GM12878 (cell line): ENCODE data around the gene WRAP73. TPM values are rescaled to one million over a fixed set of nuclear protein-coding genes. Genes with fewer than 3 reads are reported as not detected.

Experiments used
- ATAC-seq: fragments of 200-7000 bp; cut with Tn5 transposase; 3 replicates; pipeline ENCODE4 v1.9.1; 2020; ENCODE audit warnings: mild to moderate bottlenecking, moderate library complexity
- BruUV-seq: library from RNA; stranded (reverse); fragments of 400-500 nt; replicated peaks from 2 replicates; lab custom pipeline; 2021; lab: Mats Ljungman, UMichigan
- CTCF ChIA-PET: fragments of 300-600 bp; sonication (Branson Sonifier 250); formaldehyde crosslinking; extraction: SDS; loops from one replicate; lab custom pipeline; 2021; ENCODE audit warnings: inconsistent platforms; lab: Yijun Ruan, JAX
- POLR2A ChIA-PET: fragments of 350-600 bp; formaldehyde crosslinking; extraction: SDS; loops from one replicate; lab custom pipeline; 2021; ENCODE audit warnings: inconsistent platforms; lab: Charles Lee
- RAD21 ChIA-PET: fragments of 300-600 bp; sonication (Branson Sonifier 250); formaldehyde crosslinking; loops from one replicate; lab custom pipeline; 2023; ENCODE audit warnings: antibody characterized with exemption; ENCODE audit not compliant: unreplicated experiment; lab: Charles Lee
- SMC1A ChIA-PET: fragments of 300-600 bp; sonication (Branson Sonifier 250); formaldehyde crosslinking; loops from one replicate; lab custom pipeline; 2023; ENCODE audit not compliant: unreplicated experiment, uncharacterized antibody; lab: Charles Lee
- DNase-seq: peaks from one replicate; pipeline ENCODE4 v3.0.0-alpha.2; 2011; ENCODE audit warnings: low read depth, low spot score
- FAIRE-seq: peaks from 3 replicates; lab custom pipeline; 2011; peaks lifted over from hg19 to GRCh38; lab: Jason Lieb, UNC
- H2AFZ ChIP-seq: 2 replicates; pipeline ENCODE4 v1.6.0; 2011; ENCODE audit warnings: low read depth, low read length, control low read depth; ENCODE audit not compliant: control insufficient read depth
- H3K27ac ChIP-seq: 2 replicates; pipeline ENCODE4 v1.5.1; 2011; ENCODE audit warnings: control low read depth; ENCODE audit not compliant: control insufficient read depth, insufficient read depth
- H3K27me3 ChIP-seq, 2 experiments: replicated peaks in 1 of 2; 2 replicates each; pipeline versions ENCODE4 v1.6.0 to v1.6.1; 2011; ENCODE audit warnings: low read length in 1 of 2; ENCODE audit not compliant: control insufficient read depth in 2 of 2, insufficient read depth in 2 of 2
- H3K36me3 ChIP-seq, 2 experiments: 2 replicates each; pipeline ENCODE4 v1.5.1; 2011; ENCODE audit warnings: low read length in 1 of 2; ENCODE audit not compliant: control insufficient read depth in 2 of 2, insufficient read depth in 2 of 2
- H3K4me1 ChIP-seq: 2 replicates; pipeline ENCODE4 v1.6.1; 2011; ENCODE audit warnings: mild to moderate bottlenecking, low read length, moderate library complexity, mixed read lengths; ENCODE audit not compliant: control insufficient read depth, insufficient read depth
- H3K4me2 ChIP-seq: 2 replicates; pipeline ENCODE4 v1.6.0; 2011; ENCODE audit warnings: control low read depth; ENCODE audit not compliant: control insufficient read depth, insufficient read depth
- H3K4me3 ChIP-seq: fragments of 200-600 bp; sonication (generic); 2 replicates; pipeline ENCODE4 v1.5.1; 2016
- H3K79me2 ChIP-seq: 2 replicates; pipeline ENCODE4 v1.6.0; 2011; ENCODE audit warnings: low read length; ENCODE audit not compliant: control insufficient read depth, insufficient read depth
- H3K9ac ChIP-seq: 2 replicates; pipeline ENCODE4 v1.8.0; 2011; ENCODE audit warnings: low read length, control low read depth, mixed read lengths; ENCODE audit not compliant: control insufficient read depth, insufficient read depth
- H3K9me3 ChIP-seq: replicated peaks from 3 replicates; pipeline ENCODE4 v1.5.1; 2011; ENCODE audit warnings: mild to moderate bottlenecking, low read length; ENCODE audit not compliant: control insufficient read depth, insufficient read depth
- H4K20me1 ChIP-seq: 2 replicates; pipeline ENCODE4 v1.6.0; 2011; ENCODE audit not compliant: control insufficient read depth, insufficient read depth
- CTCF ChIP-seq, 3 experiments: IDR thresholded peaks in 2 of 3; conservative IDR thresholded peaks in 1 of 3; 2 replicates each; pipeline ENCODE4 v1.5.1; 2011; ENCODE audit warnings: low read depth in 3 of 3, low read length in 3 of 3, mild to moderate bottlenecking in 3 of 3, control low read depth in 2 of 3, moderate library complexity in 2 of 3, inconsistent platforms in 1 of 3, mixed read lengths in 1 of 3; ENCODE audit not compliant: control insufficient read depth in 2 of 3, insufficient read depth in 1 of 3; ENCODE audit errors: extremely low read depth in 1 of 3
- GATAD2B ChIP-seq: fragments of 450-650 bp; conservative IDR thresholded peaks from 2 replicates; pipeline ENCODE4 v1.6.1; 2017; ENCODE audit warnings: low read depth, mild to moderate bottlenecking, moderate library complexity
- MEF2A ChIP-seq: IDR thresholded peaks from 2 replicates; pipeline ENCODE4 v1.6.1; 2011; ENCODE audit warnings: low read depth, mild to moderate bottlenecking, low read length, moderate library complexity; ENCODE audit not compliant: insufficient read depth
- MXI1 ChIP-seq: fragments of 150-350 bp; IDR thresholded peaks from 2 replicates; pipeline ENCODE4 v1.6.1; 2011; ENCODE audit warnings: low read depth, mild to moderate bottlenecking, inconsistent platforms, low read length, improper control_type of control experiment
- NFYB ChIP-seq: IDR thresholded peaks from 2 replicates; pipeline ENCODE4 v1.6.1; 2011; ENCODE audit warnings: low read depth, mild to moderate bottlenecking, low read length, improper control_type of control experiment, moderate library complexity; ENCODE audit not compliant: insufficient read depth
- PAX8 ChIP-seq: fragments of 450-650 bp; IDR thresholded peaks from 2 replicates; pipeline ENCODE4 v1.6.1; 2017; ENCODE audit warnings: mild to moderate bottlenecking, moderate library complexity
- RB1 ChIP-seq: fragments of 450-650 bp; formaldehyde crosslinking; IDR thresholded peaks from 2 replicates; pipeline ENCODE4 v1.6.1; 2017; ENCODE audit warnings: mild to moderate bottlenecking, borderline replicate concordance
- WGBS: methylation state at CpG from one replicate; pipeline ENCODE4 v1.1.6; 2016; ENCODE audit warnings: low lambda C conversion rate; ENCODE audit not compliant: insufficient replicate concordance, insufficient coverage; ENCODE audit errors: missing lambda C conversion rate; 5-methylcytosine and 5-hydroxymethylcytosine counted together
- in situ Hi-C: fragments of 300-500 bp; cut with MboI; formaldehyde crosslinking; loops from 9 replicates; pipeline ENCODE4 v1.14.3; 2018; ENCODE audit warnings: mixed read lengths
- intact Hi-C: fragments of 100-400 bp; cut with micrococcal nuclease; formaldehyde crosslinking; loops from one replicate; pipeline ENCODE4 v1.14.2; 2022; ENCODE audit not compliant: unreplicated experiment
- polyA plus RNA-seq, 11 experiments: library from polyadenylated mRNA; depleted of rRNA in 4 of 11; unstranded in 6 of 11; stranded (reverse) in 5 of 11; fragments of >200 nt; fragmentation: Nextera tagmentation in 4 of 11; fragmentation: Illumina TruSeq in 1 of 11; extraction: Ambion mirVana in 4 of 11; extraction: Trizol in 1 of 11; gene quantifications; 1 replicate in 1 of 11; 2 replicates in 10 of 11; pipeline versions ENCODE4 v1.2.1 to v1.2.3, GENCODE V29; 2011 to 2016; ENCODE audit warnings: inconsistent platforms in 2 of 11, missing spikeins in 2 of 11, low read depth in 1 of 11
- total RNA-seq, 4 experiments: library from RNA; depleted of rRNA in 3 of 4; stranded (reverse); fragments of >200 nt in 3 of 4; fragmentation: Illumina TruSeq in 1 of 4; extraction: Trizol in 1 of 4; gene quantifications; 2 replicates each; pipeline versions ENCODE4 v1.2.1 to v1.2.3, GENCODE V29; 2013 to 2021

Gene WRAP73
- total and polyA plus RNA-seq, 10 of the 15 experiments (the other 5 are each of a cell fraction or from before 2014, with no cell fraction given) = 3.2 to 65.8 (median 48.0) TPM

DNA sequence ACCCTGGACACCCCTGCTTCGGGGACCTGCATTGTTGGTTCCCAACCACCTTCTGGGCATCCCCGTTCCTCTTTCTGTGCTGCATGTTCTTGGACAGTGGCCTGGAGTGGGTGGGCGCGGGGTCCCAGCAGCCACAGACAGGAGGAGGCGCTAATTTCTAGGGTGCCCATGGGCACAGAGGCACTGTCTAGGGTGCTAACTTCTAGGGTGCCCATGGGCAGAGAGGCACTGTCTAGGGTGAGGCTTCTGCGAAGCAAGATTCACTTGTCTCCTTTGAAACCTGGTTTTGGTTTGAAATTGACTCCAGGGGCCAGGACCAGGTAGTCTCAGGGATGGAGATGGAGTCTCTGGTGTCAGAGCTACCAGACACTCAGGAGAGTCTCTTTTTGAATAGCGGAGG, 37.8 kb downstream of the WRAP73 start:
- no peaks in the 10 kb centered on the region for H4K20me1 ChIP-seq
- in situ Hi-C loops (no loop called here), intact Hi-C loops (no loop called here)
- no peak overlapping the region for H3K9ac ChIP-seq
- H3K79me2 ChIP-seq = no peaks in the 10 kb centered on the region
- 0 out of 2 replicates have a peak overlapping the region, but pooled peaks have one; percentile 7 for H3K4me2 ChIP-seq
- TF ChIP-seq MEF2A (no peak), MXI1 (no peak), NFYB (no peak), CTCF (IDR thresholded peaks at IDR 0.05 in 2 of 3, conservative IDR thresholded peaks at IDR 0.05 in 1 of 3; ENCODE audit: control insufficient read depth in 2 of 3, extremely low read depth in 1 of 3, insufficient read depth in 1 of 3, low read depth in 3 of 3, low read length in 3 of 3) (no peak), RB1 (no peak), GATAD2B (no peak), PAX8 (no peak)
- no peak for FAIRE-seq
- H3K27ac ChIP-seq = no peak overlapping the region
- ChIA-PET RAD21 (no interaction called here), SMC1A (no interaction called here), CTCF (no interaction called here), POLR2A (no interaction called here)
- no TSS peak for BruUV-seq
- ATAC-seq = no peak
- peaks cover 2 to 8% of the 10 kb centered on the region in 2 experiments; a peak in 3 of 4 replicates for H3K27me3 ChIP-seq
- H3K4me1 ChIP-seq = no peaks in the 10 kb centered on the region
- no peak overlapping the region for H3K4me3 ChIP-seq
- H2AFZ ChIP-seq = no peak overlapping the region
- H3K36me3 ChIP-seq = no peaks in the 10 kb centered on the region
- WGBS = 34% methylated on average over 7 of the region's 7 CpGs
- H3K9me3 ChIP-seq = no peaks in the 10 kb centered on the region
- no peak for DNase-seq
